Measurements from ENCODE around the gene NCOR2. TPM values are rescaled to one million over a fixed set of nuclear protein-coding genes. Genes with fewer than 3 reads are reported as not detected.
"Not testable (repeated sequence)": the region's sequence is repeated elsewhere in the genome, so short reads cannot be mapped to it uniquely, and the experiment has no call there.

NCOR2 gene
- total RNA-seq, 1 experiment from 2014 or later: 8.7 TPM

DNA sequence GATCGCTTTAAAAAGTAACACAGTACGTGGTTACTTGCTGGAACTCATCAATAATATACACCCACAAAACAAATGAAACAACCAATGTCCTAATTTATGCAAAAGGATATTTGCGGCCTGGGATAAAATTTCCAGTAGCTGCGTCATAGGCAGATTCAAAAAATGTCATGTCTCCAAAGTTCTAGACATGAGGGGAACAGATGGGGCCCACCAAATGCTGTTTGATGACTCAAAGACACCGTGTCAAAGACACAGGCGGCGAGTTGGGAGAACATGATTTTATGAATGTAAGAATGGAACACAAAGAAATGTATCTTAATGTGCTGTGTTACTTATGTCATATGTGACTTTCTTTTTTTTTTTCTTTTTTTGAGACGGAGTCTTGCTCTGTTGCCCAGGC lies 34.3 kb upstream of the NCOR2 start:
- DNase-seq (ENCODE audit: low read depth): no peak

DNA sequence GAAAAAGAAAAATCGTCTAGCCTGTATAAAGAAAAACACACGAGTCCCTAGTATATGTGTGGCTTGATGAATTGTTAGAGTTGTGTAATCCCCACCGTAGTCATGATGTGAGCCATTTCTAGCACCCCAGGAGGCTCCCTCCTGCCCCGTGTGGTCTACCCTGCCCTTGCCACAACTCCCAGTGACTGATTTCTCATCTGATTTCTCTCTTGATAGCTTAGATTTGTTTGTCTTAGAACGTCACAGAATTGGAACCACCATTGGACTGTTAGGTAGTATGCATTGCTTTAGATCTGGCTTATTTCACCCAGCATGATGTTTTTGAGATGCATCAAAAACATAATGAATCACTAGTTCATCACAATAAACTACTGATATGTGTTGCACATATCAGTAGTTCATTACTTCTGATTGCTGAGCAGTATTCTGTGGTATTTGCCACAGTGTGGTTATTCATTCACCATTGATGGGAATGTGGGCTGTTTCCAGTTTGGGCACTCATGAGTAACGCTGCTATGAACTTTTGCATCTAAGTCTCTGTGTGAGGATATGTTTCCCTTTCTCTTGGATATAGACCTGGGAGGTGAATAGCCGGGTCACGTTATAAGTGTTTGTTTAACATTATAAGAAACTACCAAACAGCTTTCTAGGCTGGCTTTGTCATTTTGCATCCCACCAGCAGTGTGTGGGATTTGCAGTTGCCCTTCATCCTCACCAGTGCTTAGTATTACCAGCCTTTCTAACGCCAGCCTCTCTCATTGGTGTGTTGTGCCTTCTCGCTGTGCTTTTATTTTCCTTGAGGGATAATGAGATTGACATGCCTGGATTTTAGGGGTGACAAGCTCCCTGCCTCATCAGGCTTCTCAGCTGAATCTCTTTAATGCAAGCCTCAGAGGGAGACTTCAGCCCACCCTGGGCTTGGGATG lies 31.9 kb upstream of the NCOR2 start:
- DNase-seq (ENCODE audit: low read depth): peak; percentile 73

GRCh38 chr12:124597041-124597440 lies 29.6 kb upstream of the NCOR2 start:
- no peak for DNase-seq (ENCODE audit: low read depth)

DNA sequence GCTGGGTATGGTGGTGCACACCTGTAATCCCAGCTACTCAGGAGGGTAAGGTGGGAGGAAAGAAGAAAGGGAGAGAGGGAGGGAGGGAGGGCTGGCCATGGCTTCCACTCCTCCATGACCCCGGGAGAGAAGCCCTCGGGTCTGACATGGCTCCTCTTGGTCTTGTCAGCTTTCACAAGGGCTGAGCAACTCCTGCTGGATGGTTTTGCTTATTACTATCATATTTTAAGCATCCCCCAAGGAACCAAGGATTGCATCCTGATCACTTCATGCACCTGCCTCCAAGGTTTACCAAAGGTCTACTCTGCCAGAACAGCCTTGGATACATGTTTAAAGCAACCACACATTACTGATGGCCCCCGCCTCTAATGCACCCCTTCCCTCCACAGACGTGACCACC lies 28.0 kb upstream of the NCOR2 start:
- no peak for DNase-seq (ENCODE audit: low read depth)

DNA sequence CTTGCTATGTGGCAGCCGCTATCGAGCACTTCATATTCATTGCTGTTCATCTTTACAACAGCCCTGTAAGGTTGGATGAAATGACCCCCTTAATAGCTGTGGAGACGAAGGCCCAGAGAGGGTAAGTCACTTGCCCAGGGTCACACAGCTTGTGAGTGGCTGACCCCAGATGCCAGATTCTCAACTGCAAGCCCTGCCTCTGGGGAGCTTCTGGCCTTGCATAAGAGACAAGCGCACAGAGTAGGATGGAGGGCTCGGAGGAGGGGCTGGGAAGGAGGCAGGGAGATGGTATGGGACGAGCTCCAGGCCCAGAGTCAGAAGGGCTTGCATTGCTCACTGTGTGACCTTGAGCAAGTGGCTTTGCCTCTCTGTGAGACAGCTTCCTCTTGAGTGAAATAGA lies 27.4 kb upstream of the NCOR2 start:
- DNase-seq (ENCODE audit: low read depth): no peak

DNA sequence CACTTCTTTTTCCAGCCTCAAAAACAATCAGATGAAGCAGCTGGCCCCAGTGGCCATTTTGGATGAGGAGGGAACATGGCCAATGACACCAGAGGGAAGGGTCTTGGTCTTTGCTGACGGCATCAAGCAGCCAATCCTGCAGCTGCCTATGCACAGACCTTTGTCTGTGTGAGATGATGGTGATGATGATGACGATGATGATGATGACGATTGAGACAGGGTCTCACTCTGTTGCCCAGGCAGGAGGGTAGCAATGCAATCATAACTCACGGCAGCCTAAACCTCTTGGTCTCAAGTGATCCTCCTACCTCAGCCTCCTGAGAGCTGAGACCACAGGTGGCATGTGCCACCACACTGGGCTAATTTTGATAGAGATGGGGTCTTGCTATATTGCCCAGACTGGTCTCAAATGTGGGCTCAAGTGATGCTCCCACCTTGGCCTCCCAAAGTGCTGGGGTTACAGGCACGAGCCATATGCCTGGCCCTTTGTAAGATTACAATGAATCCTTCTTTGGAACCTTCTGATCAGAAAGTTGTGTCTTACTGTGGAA lies 26.5 kb upstream of the NCOR2 start:
- no peak for DNase-seq (ENCODE audit: low read depth)

DNA sequence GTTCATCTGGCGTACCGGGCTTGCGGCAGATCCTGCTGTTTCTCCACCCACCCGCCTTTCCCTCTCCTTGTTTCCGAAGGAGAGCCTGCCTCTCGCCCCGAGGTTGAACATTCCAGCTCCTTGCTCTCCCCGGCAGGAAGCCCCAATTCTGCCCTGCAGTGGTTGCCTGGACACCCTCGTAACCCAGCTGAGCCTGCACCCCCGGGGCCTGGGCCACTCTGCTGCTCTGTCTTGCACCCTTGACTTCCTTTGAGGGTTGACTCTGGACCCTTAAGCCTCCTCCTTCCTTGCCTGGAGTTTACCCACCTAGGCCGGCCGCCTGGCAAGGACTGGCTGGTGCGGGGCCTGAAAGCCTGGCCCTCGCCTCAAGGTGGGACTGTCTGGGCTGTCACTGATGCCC lies 25.8 kb upstream of the NCOR2 start:
- DNase-seq (ENCODE audit: low read depth): no peak

DNA sequence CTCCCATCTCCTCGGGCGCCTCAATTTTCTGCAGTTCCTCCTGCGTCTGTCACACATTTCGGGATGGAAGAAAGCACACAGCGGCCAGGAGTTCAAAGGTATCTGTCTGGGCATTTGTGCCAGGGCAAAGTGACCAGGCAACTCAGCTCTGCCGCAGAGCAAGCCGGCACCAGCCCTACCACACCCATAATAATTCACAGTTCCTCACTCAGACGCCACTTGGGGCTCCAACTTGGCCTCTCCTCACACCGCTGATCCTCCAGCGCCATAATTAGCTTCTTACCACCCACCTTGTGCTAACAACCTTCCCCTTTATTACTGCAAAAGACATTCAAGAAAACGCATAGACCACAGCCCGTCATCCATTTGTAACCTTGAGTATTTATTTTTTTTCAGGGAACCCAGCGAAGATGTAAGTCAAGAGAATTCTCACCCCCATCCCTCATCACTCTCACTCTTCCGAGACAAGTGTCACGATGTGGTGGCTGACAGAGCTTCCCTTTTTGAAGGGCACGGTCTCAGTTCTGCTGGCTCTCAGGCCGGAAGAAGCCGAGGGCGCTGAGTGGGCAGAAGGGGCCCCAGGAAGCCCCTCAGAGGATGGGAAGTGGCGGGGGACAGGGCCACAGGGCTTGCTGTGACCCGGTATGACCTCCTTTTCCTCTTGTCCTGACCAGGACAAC lies 25.2 kb upstream of the NCOR2 start:
- no peak for DNase-seq (ENCODE audit: low read depth)

DNA sequence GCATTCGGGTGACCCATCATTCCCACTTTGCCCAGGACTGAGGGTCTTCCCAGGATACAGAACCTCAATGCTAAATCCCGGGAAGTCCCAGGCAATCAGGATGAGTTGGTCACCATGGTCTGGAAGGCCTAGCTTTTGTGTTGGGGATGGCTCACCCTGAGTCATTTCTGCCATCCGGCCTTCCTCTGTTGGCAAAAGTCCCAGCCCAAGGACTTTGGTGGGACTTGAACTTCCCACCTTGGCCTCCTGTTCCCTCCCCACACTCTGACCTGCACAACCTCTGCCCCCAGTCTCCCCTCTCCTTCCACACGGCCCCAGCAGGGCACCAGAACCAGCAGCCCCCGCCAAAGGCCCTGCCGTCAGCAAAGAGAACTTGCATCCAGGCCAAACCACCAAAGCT lies 24.6 kb upstream of the NCOR2 start:
- DNase-seq (ENCODE audit: low read depth): peak; percentile 88

DNA sequence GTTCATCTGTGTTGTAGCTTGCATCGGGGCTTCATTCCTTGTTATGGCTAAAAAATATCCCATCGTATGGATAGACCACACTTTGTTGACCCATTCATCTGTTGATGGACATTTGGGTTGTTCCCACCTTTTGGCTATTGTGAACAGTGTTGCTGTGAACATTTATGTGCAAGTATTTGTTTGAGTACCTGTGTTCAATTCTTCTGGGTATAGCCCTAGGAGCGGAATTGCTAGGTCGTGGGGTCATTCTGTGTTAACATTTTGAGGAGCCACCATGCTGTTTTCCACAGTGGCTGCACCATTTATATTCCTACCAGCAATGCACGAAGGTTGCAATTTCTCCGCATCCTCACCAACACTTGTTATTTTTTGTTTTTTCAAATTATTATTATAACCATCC lies 23.0 kb upstream of the NCOR2 start:
- DNase-seq (ENCODE audit: low read depth): no peak

DNA sequence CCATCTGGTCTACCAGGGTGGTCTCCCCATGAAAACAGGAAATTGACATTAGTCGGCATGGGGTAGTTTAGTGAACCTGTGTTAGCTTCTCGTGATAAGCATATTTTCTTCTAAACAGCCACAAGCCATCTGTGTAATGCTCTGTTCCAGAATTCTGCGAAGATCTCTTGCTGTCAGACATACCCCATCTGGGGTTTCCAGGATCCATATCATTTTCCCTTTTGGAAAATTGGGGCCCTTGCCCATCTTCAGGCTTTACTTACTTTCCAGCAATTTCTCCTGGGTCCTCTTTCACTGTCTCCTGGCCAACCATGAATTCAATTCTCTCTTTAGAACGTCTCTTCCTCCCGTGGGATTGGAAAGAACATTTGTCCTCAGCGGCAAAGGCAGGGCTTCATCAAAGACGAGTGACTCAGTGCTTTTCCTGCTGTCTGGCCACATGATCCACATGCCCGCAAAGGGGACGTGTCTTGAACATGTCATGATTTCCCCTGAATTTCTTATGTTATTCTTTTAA lies 21.4 kb upstream of the NCOR2 start:
- DNase-seq (ENCODE audit: low read depth): peak; percentile 75

GRCh38 chr12:124588018-124588634 lies 20.7 kb upstream of the NCOR2 start:
- no peak for DNase-seq (ENCODE audit: low read depth)

GRCh38 chr12:124586756-124587155 lies 19.3 kb upstream of the NCOR2 start:
- DNase-seq (ENCODE audit: low read depth): no peak

DNA sequence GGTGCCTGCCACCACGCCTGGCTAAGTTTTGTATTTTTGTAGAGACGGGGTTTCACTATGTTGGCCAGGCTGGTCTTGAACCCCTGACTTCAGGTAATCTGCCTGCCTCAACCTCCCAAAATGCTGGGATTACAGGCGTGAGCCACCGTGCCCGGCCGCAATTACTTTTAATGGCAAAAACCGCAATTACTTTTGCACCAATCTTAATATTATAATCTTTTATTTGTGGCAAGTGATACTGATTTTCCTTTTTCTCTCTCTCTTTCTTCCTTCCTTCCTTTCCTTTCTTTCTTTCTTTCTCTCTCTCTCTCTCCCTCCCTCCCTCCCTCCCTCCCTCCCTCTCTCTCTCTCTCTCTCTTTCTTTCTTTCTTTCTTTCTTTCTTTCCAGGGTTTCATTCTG lies 17.1 kb upstream of the NCOR2 start:
- not testable (repeated sequence) for DNase-seq (ENCODE audit: low read depth)

GRCh38 chr12:124583854-124584253 lies 16.4 kb upstream of the NCOR2 start:
- DNase-seq (ENCODE audit: low read depth): no peak

DNA sequence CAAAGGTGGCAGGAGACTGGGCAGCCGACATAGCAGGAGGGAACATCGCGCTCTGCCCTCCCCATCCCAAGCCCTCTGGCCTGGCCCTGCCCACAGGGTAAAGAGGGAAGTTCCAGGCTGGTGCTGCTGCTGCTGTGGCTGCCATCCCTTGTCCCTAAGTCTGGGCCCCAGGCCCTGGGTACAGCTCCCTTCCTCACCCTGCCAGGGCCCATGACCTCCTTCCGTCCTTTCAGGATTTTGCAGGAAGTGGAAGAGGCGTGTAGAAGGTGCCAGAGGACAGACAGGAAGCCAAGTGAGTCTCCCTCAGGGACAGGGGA lies 14.7 kb upstream of the NCOR2 start:
- no peak for DNase-seq (ENCODE audit: low read depth)

DNA sequence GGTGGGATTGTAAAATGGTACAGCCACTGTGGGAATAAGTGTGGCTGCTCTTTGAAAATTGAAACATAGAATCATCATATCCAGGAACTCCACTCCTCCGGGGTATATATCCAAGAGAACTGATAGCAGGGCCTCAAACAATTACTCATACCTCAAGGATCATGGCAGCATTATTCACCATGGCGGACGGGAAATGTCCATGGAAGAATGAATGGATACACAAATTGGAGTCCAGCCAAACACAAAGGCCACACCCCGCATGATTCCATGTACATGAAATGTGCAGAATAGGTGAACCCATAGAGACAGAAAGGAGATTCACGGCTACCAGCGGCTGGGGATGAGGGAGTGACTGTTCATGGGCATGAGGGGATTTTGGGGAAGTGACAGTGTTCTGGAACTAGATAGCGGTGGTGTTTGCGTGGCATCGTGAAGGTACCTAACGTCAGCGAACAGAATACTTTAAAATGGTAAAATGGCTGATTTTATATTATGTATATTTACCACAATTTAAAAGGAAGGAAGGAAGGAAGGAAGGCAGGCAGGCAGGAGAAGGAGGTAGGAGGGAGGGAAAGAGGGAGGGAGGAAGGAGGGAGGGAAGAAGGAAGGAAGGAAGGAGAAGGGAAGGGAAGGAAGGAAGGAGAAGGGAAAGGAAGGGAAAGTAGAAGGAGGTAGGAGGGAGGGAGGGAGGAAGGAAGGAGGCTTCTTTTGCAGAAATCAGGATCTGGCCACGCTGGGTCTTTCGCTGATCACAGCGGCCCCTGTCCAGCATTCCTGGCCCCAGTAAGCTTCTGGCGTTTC lies 14.1 kb upstream of the NCOR2 start:
- DNase-seq (ENCODE audit: low read depth): peak; percentile 49

- no peak for DNase-seq (ENCODE audit: low read depth)
Measured at GRCh38 chr12:124579921-124580517, 12.6 kb upstream of the NCOR2 start.

GRCh38 chr12:124578854-124579253 lies 11.4 kb upstream of the NCOR2 start:
- DNase-seq (ENCODE audit: low read depth): no peak

DNA sequence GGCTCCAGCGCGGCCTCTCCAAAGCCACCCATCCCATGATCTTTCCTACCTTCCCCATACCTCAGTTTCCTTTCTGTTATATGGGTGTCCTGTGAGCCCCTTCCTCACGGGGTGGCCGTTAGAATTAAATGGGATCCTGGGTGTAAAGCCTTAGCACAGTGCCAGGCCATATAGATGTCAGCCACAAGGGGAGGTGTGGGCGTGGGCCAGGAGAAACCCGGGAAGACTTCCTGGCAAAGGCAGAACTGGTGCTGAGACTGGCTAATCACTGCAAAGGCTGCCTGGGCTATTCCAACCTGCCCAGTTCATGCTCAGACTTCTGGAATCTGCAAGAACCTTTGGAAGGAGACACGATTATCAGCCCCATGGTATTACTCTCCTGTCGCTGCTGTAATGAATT lies 11.0 kb upstream of the NCOR2 start:
- no peak for DNase-seq (ENCODE audit: low read depth)

DNA sequence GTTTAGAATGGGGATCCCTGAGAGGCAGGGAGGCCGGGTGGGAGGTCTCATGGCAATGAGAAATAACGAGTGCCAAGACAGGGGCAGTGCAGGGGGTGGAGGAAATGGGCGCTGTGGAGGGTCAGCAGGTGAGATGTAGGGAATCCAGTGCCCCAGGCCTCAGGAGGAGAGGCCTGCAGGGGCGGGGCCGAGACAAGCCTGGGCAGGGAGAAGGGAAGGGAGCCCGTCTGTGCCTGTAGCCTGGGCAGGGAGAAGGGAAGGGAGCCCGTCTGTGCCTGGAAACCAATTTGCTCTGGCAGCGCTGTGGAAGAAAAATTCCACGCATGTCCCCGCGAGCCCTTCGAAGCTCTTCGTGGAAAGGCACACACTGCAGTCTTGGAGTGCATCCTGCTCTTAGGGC lies 10.6 kb upstream of the NCOR2 start:
- no peak for DNase-seq (ENCODE audit: low read depth)

All from RPMI7951 (cell line).